PC-3 (cell line): ENCODE results near the gene IGLL1.

Experiments
- EZH2 ChIP-seq: fragments of 300-600 bp; sonication (generic); IDR thresholded peaks from one replicate; pipeline ENCODE4 v1.6.1; 2017; ENCODE audit warnings: antibody characterized with exemption, mild to moderate bottlenecking, low read length; ENCODE audit not compliant: unreplicated experiment
- EZH2phosphoT487 ChIP-seq: fragments of 300-600 bp; sonication (generic); IDR thresholded peaks from 2 replicates; pipeline ENCODE4 v1.6.1; 2018; ENCODE audit warnings: mild to moderate bottlenecking, antibody characterized with exemption, low read length, borderline replicate concordance
- TF ChIP-seq, protein P1 (sequence below): fragments of 300-600 bp; sonication (generic); conservative IDR thresholded peaks from 2 replicates; pipeline ENCODE4 v1.5.1; 2017; ENCODE audit warnings: antibody characterized with exemption, low read depth, mild to moderate bottlenecking, low read length

GRCh38 chr22:23598805-23599518, 18.9 kb upstream of the IGLL1 start:
- TF ChIP-seq, protein P1, sequence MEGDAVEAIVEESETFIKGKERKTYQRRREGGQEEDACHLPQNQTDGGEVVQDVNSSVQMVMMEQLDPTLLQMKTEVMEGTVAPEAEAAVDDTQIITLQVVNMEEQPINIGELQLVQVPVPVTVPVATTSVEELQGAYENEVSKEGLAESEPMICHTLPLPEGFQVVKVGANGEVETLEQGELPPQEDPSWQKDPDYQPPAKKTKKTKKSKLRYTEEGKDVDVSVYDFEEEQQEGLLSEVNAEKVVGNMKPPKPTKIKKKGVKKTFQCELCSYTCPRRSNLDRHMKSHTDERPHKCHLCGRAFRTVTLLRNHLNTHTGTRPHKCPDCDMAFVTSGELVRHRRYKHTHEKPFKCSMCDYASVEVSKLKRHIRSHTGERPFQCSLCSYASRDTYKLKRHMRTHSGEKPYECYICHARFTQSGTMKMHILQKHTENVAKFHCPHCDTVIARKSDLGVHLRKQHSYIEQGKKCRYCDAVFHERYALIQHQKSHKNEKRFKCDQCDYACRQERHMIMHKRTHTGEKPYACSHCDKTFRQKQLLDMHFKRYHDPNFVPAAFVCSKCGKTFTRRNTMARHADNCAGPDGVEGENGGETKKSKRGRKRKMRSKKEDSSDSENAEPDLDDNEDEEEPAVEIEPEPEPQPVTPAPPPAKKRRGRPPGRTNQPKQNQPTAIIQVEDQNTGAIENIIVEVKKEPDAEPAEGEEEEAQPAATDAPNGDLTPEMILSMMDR, result no peak
- TF ChIP-seq EZH2phosphoT487, result no peak
- TF ChIP-seq EZH2, result no peak
